ENCODE results near the gene ARRB2.
"Not testable (repeated sequence)": the region's sequence is repeated elsewhere in the genome, so short reads cannot be mapped to it uniquely, and the experiment has no call there.

Gene ARRB2

GRCh38 chr17:4703330-4703691 lies 7.1 kb upstream of the ARRB2 start:
- no peak for FAIRE-seq

- FAIRE-seq, result not testable (repeated sequence)
Observed at GRCh38 chr17:4704574-4704907, 5.9 kb upstream of the ARRB2 start.

- FAIRE-seq, result no peak
Observed at GRCh38 chr17:4704991-4705390, 5.4 kb upstream of the ARRB2 start.

- FAIRE-seq, result no peak
Observed at GRCh38 chr17:4706121-4706520, 4.3 kb upstream of the ARRB2 start.

DNA sequence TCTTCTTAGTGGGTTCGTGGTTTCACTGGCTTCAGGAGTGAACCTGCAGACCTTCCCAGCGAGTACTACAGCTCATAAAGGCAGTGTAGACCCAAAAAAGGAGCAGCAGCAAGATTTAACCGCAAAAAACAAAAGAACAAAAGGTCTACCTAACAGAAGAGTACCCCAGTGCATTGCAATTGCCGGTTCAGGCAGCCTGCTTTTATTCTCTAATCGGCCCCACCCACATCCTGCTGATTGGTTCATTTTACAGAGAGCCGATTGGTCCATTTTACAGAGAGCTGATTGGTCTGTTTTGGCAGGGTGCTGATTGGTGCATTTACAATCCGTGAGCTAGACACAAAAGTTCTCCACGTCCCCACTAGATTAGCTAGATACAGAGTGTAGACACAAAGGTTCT lies 2.0 kb upstream of the ARRB2 start:
- no peak for FAIRE-seq

- FAIRE-seq, result no peak
Observed at GRCh38 chr17:4710693-4711634, 532 bp downstream of the ARRB2 start.

DNA sequence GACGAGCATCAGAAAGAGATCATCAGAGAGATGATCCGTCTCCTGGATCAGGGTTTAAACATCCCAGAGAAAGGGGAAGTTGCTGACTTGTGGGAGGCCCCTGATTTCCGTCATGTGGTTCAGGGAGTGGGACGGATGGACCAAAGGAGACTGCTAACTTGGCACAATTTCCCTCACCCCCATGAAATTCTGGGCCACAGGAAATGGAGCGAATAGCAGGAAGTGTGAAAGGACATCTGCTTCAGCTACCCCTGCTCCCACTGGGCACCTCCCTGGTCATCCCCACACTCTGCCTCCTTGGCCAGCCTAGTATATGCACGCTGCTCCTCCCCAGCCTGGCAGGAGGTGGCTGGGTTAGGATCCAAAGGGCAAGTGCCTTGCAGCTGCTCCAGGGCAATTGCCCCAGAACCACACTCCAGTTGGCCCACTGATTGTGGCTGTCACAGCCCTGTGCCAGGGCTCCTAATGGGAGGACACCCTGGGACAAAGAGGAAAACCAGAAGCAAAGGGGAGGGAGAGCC lies 1.3 kb downstream of the ARRB2 start:
- FAIRE-seq, result no peak

DNA sequence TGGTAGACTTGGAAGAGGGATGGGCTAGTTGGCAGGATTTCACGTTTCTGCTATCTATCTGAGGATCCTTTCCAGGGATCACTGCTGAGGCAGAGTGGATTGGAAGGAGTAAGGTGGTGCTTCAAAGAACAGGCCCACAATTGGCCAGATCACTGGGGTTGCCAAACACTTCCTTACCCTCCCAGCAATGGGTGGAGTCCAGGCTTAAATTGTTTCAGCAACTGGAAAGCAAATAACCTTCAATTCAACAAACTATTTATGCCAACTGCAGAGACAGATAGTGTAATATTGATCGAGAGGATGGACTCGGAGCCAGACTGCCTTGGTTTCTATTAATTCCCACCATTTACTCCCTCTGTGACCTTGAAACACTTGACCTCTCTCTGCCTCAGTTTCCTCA lies 2.1 kb downstream of the ARRB2 start:
- no peak for FAIRE-seq

GRCh38 chr17:4714340-4715062 lies 4.1 kb downstream of the ARRB2 start:
- not testable (repeated sequence) for FAIRE-seq

DNA sequence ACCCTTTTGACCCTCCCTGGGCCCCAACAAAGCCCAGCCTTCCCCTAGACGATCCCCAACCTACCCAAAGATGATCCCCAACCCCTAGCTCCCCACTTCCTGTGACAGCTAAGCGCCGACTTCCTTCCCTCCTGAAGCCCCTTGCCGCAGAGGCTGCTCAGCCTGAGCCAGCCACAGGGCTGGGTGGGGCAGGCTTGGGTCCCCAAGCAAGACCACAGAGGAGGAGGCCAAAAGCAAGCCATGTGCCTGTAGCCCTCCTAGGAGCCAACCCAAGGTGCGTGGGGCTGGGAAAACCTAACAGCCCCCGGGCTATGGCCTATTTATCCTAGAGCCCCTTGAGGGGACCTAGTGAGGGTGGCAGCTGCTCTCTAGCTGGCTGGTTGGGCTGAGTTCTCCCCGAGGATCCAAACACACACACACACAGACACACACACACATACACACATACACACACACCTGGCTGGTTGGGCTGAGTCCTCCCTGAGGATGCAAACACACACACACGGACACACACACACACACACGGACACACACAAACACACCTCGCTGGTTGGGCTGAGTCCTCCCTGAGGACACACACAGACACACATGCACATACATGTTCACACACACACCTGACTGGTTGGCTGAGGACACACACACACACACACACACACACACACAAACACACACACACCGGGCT lies 4.8 kb downstream of the ARRB2 start:
- FAIRE-seq, result no peak

GRCh38 chr17:4716081-4716480 lies 5.6 kb downstream of the ARRB2 start:
- FAIRE-seq, result no peak

- no peak for FAIRE-seq
Observed at GRCh38 chr17:4717791-4718190, 7.4 kb downstream of the ARRB2 start.

DNA sequence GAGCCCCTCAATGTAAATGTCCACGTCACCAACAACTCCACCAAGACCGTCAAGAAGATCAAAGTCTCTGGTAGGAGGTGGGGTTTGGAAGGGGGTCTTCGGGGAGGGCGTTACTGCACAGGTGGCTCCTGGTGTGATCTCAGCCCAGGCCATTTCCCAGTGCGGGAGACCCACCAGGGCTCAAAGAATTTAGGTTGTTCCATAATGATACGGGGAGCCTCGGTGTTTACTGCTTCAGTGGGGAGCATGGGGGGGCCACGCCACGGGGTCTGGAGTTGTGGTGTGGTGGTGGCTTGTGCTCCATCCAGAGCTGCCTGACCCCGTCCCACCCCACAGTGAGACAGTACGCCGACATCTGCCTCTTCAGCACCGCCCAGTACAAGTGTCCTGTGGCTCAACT lies 7.8 kb downstream of the ARRB2 start:
- no peak for FAIRE-seq

DNA sequence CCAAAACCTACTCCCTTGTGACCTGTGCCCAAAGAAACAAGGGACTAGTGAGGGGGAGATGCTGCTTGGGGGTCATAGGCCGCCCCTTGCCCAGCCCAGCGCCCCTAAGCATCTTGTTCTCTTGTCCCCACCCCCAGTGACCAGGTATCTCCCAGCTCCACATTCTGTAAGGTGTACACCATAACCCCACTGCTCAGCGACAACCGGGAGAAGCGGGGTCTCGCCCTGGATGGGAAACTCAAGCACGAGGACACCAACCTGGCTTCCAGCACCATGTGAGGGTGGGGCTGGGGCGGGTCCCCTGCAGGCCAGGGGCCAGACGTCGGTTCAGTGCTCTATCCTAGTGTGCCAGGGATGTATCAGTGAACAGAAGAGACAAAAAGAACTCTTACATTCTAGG lies 8.7 kb downstream of the ARRB2 start:
- FAIRE-seq, result no peak

- no peak for FAIRE-seq
Observed at GRCh38 chr17:4719684-4720221, 9.3 kb downstream of the ARRB2 start.

GRCh38 chr17:4720787-4721186 lies 10.4 kb downstream of the ARRB2 start:
- FAIRE-seq, result no peak

DNA sequence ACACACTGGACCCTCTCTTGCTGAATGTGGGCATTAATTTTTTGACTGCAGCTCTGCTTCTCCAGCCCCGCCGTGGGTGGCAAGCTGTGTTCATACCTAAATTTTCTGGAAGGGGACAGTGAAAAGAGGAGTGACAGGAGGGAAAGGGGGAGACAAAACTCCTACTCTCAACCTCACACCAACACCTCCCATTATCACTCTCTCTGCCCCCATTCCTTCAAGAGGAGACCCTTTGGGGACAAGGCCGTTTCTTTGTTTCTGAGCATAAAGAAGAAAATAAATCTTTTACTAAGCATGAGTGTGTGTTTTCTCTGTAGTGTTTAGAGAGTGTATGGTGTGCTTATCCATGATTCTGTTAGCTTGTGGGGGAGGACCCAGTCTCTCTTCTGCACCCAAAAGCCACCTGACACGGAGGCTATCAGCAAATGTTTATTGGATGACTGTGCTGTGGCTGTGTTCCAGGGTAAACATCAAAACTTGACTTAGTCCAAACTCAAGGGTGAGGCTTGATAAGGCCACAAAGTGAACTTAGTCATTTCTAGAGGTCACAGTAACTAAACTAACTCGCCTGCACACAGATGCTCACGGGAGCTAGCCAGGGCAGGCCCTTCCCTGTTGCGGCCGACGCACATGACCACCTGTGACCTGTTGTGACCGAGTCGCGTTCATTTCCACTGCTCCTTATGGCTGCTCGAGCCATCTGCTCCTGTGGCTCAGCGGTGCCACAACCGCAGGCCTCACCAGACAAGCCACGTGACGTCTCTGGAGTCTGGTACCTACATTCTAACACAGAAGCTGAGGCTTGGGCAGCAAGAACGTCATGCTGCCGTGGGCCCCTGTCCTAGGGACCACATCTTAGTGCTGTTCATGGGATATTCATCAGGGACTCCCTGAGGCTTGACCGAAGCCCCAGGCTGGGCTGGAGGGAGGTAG lies 11.0 kb downstream of the ARRB2 start:
- no peak for FAIRE-seq

GRCh38 chr17:4722678-4723240 lies 12.3 kb downstream of the ARRB2 start:
- FAIRE-seq, result no peak

- no peak for FAIRE-seq
Observed at GRCh38 chr17:4724650-4725049, 14.2 kb downstream of the ARRB2 start.

DNA sequence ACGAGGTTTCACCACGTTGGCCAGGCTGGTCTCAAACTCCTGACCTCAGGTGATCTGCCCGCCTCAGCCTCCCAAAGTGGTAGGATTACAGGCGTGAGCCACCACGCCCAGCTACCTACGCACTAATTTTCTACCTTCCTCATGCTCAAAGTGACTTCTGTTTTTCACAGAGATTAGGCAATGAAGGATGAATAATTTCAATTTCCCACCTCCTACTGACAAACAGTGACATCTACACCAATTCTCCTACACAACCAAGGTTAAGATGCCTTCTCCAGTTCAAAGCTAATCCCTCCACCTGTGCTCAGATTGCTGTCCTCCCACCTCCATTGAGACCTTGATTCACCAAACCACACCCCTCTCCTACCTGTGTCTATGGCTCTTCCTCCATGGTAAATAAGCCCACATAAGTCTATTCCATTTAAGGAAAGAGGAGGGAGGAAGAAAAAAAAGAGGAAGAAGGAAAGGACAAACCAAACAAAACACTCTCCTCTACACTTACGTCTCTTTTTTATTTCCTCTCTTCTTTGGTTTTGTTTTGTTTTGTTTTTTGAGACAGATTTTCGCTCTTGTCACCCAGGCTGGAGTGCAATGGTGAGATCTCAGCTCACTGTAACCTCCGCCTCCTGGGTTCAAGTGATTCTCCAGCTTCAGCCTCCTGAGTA lies 15.3 kb downstream of the ARRB2 start:
- FAIRE-seq, result no peak

- FAIRE-seq, result no peak
Observed at GRCh38 chr17:4728124-4728523, 17.7 kb downstream of the ARRB2 start.
